A673 (cell line): Measurements from ENCODE around the gene PHLDB2.

Source experiments
- EZH2 ChIP-seq: fragments of 200-600 bp; sonication (generic); IDR thresholded peaks from 2 replicates; pipeline ENCODE4 v1.6.1; 2017; ENCODE audit warnings: borderline replicate concordance, low read depth, mild to moderate bottlenecking, mixed read lengths, antibody characterized with exemption, low read length; ENCODE audit not compliant: poor library complexity, severe bottlenecking
- TF ChIP-seq, protein P1 (sequence below): fragments of 300-800, 200-600 bp; sonication (generic); conservative IDR thresholded peaks from 2 replicates; pipeline ENCODE4 v1.5.1; 2017; ENCODE audit warnings: low read depth, mild to moderate bottlenecking, antibody characterized with exemption, low read length, moderate library complexity, mixed read lengths

GRCh38 chr3:111972891-111973290 is 113.8 kb downstream of the PHLDB2 start:
- TF ChIP-seq, protein P1, sequence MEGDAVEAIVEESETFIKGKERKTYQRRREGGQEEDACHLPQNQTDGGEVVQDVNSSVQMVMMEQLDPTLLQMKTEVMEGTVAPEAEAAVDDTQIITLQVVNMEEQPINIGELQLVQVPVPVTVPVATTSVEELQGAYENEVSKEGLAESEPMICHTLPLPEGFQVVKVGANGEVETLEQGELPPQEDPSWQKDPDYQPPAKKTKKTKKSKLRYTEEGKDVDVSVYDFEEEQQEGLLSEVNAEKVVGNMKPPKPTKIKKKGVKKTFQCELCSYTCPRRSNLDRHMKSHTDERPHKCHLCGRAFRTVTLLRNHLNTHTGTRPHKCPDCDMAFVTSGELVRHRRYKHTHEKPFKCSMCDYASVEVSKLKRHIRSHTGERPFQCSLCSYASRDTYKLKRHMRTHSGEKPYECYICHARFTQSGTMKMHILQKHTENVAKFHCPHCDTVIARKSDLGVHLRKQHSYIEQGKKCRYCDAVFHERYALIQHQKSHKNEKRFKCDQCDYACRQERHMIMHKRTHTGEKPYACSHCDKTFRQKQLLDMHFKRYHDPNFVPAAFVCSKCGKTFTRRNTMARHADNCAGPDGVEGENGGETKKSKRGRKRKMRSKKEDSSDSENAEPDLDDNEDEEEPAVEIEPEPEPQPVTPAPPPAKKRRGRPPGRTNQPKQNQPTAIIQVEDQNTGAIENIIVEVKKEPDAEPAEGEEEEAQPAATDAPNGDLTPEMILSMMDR: no peak
- no peak for TF ChIP-seq EZH2
